ENCODE measurements around the gene LANCL1.

The LANCL1 gene

GRCh38 chr2:210421916-210422315 lies 54.6 kb downstream of the LANCL1 start:
- no peak overlapping the region for H3K4me3 ChIP-seq (replicated peaks; ENCODE audit: low read depth, low read length)
- DNase-seq (ENCODE audit: extremely low read depth, low read depth) = no peak
- TF ChIP-seq, protein P1, sequence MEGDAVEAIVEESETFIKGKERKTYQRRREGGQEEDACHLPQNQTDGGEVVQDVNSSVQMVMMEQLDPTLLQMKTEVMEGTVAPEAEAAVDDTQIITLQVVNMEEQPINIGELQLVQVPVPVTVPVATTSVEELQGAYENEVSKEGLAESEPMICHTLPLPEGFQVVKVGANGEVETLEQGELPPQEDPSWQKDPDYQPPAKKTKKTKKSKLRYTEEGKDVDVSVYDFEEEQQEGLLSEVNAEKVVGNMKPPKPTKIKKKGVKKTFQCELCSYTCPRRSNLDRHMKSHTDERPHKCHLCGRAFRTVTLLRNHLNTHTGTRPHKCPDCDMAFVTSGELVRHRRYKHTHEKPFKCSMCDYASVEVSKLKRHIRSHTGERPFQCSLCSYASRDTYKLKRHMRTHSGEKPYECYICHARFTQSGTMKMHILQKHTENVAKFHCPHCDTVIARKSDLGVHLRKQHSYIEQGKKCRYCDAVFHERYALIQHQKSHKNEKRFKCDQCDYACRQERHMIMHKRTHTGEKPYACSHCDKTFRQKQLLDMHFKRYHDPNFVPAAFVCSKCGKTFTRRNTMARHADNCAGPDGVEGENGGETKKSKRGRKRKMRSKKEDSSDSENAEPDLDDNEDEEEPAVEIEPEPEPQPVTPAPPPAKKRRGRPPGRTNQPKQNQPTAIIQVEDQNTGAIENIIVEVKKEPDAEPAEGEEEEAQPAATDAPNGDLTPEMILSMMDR (IDR thresholded peaks at IDR 0.05; ENCODE audit: low read depth, low read length, missing control alignments) = no peak

- TF ChIP-seq, protein P1 (IDR thresholded peaks at IDR 0.05; ENCODE audit: low read depth, low read length, missing control alignments) = no peak
- H3K4me3 ChIP-seq (replicated peaks; ENCODE audit: low read depth, low read length) = no peak overlapping the region
- no peak for DNase-seq (ENCODE audit: extremely low read depth, low read depth)
Observed at GRCh38 chr2:210412660-210413059, 63.9 kb downstream of the LANCL1 start.

- no peak for DNase-seq (ENCODE audit: extremely low read depth, low read depth)
- TF ChIP-seq, protein P1 (IDR thresholded peaks at IDR 0.05; ENCODE audit: low read depth, low read length, missing control alignments) = no peak
- H3K4me3 ChIP-seq (replicated peaks; ENCODE audit: low read depth, low read length) = no peak overlapping the region
Observed at GRCh38 chr2:210410542-210410941, 66.0 kb downstream of the LANCL1 start.

DNA sequence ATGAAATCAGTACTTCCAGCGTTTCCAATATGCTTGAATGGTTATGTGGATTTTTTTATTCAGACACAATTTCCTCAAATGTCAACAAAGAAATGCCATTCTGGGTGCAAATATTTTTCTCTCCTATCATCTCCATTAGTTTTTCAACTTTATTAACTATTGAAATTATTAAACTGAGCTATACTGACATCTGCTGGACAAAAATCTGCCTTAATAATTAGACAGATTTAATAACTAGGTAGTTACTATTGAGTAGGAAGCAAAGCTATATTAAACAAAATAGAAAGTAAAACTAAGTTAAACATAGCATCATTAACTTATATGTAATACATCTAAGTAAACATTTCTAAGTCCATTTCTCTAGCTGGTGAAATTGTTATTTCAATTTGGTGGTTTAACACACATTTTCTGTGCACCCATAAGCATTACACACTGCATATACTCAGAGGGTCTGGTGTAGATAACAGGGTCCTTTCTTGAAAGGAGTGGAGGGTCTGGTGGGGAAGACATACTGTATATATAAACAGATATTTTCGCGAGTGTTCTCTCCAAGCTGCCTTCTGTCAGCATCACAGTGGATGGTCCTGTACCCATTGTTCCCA lies 77.0 kb downstream of the LANCL1 start:
- TF ChIP-seq, protein P1 (IDR thresholded peaks at IDR 0.05; ENCODE audit: low read depth, low read length, missing control alignments) = no peak
- no peak overlapping the region for H3K4me3 ChIP-seq (replicated peaks; ENCODE audit: low read depth, low read length)
- no peak for DNase-seq (ENCODE audit: extremely low read depth, low read depth)

- H3K4me3 ChIP-seq (replicated peaks; ENCODE audit: low read depth, low read length) = no peak overlapping the region
- TF ChIP-seq, protein P1 (IDR thresholded peaks at IDR 0.05; ENCODE audit: low read depth, low read length, missing control alignments) = no peak
- no peak for DNase-seq (ENCODE audit: extremely low read depth, low read depth)
Observed at GRCh38 chr2:210392469-210392881, 84.1 kb downstream of the LANCL1 start.

GRCh38 chr2:210389856-210390255 lies 86.7 kb downstream of the LANCL1 start:
- DNase-seq (ENCODE audit: extremely low read depth, low read depth) = no peak
- H3K4me3 ChIP-seq (replicated peaks; ENCODE audit: low read depth, low read length) = no peak overlapping the region
- TF ChIP-seq, protein P1 (IDR thresholded peaks at IDR 0.05; ENCODE audit: low read depth, low read length, missing control alignments) = no peak

GRCh38 chr2:210388148-210388547 lies 88.4 kb downstream of the LANCL1 start:
- TF ChIP-seq, protein P1 (IDR thresholded peaks at IDR 0.05; ENCODE audit: low read depth, low read length, missing control alignments) = no peak
- DNase-seq (ENCODE audit: extremely low read depth, low read depth) = no peak
- no peak overlapping the region for H3K4me3 ChIP-seq (replicated peaks; ENCODE audit: low read depth, low read length)
